G401 (cell line): ENCODE measurements around the gene OBSCN. TPM values are rescaled to one million over a fixed set of nuclear protein-coding genes. Genes with fewer than 3 reads are reported as not detected.

Experiments
- DNase-seq: peaks from one replicate; pipeline ENCODE4 v3.0.0-alpha.2; 2015; ENCODE audit warnings: low spot score
- in situ Hi-C: cut with HindIII; loops from 2 replicates; pipeline ENCODE4 v1.10.0; 2016; ENCODE audit warnings: low sequenced_read_pairs, mixed read lengths
- total RNA-seq: library from RNA; depleted of rRNA; stranded (reverse); fragments of >200 nt; shearing (Covaris generic); gene quantifications from 2 replicates; pipeline ENCODE4 v1.2.3, GENCODE V29; 2014

Gene OBSCN
- total RNA-seq, 1 experiment from 2014 or later: 7.3 TPM

DNA sequence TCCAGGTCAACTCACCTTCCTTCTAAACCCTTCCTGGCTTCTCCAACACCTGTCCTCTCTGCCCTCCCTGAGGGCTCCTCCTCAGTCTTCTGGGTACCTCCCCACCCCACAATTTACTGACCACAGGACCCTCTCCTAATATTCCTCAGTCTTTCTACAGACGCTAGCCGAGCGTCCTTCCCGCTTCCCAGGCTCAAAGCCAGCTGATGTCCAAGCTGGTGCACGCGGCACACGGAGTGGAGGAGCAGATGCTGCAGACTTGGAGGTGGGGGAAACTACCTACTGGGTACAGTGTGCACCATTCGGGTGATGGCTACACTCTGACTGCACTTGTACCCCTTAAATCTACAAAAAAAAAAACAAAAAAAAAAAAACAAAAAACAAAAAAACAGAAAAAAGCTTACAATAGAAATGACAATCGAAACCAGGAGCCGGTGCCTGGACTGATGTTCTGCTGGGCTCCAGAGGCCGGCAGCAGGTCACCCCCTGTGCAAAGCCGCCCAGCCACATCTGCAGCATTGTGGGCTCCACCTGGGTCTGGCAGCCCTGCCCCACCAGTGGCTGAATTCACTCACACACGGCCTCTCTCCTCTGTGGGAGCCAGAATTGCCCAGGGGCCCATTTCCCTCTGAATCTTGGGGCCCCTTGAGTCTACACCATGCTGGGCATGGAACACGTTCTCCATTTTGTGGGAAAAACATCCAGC is 191.8 kb downstream of the OBSCN start:
- in situ Hi-C loops: no loop called here
- no peak for DNase-seq

- no peak for DNase-seq
- in situ Hi-C loops: no loop called here
Observed at GRCh38 chr1:228400237-228400651, 192.4 kb downstream of the OBSCN start.

DNA sequence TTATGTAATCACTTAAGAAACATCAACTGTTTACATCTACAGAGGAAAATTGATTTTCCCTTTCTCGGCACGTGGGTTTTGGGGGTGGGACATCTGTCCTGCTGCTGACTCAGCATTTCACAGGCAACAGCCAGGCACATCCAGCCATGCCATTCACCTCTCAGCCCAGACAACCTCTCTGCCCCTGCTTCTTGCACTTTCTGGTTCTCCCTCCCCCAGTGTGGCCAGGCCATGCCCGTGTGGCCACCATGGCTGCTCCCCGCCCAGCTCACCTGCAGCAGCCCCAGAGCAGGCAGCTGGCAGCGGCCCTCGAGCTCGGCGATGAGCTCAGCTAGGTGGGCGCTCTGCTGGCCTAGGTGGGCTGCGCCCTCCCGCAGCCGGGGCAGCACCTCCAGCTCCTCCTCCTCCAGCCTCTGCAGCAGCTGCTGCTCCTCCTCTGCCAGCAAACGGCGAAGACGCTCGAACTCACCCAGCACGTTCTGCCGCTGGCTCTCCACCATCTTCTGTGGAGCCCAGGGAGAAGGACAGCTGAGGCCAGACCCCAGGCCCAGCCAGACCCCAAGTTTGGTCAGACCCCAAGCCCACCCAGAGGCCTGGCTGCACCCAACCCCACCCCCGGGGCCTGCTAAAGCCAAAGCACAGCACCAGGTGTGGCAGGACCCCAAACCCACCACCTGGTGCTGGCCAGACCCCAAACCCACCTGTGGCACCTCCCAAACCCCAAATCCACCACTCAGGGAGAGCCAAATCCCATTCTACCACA is 193.0 kb downstream of the OBSCN start:
- in situ Hi-C loops: no loop called here

GRCh38 chr1:228401782-228402640 is 194.2 kb downstream of the OBSCN start:
- no peak for DNase-seq
- in situ Hi-C loops: no loop called here

More for the DNA sequence above, 193.0 kb downstream of the OBSCN start:
- no peak for DNase-seq

GRCh38 chr1:228402641-228403025 is 194.8 kb downstream of the OBSCN start:
- DNase-seq: no peak
- in situ Hi-C loops: no loop called here

GRCh38 chr1:228403231-228403631 is 195.4 kb downstream of the OBSCN start:
- in situ Hi-C loops: no loop called here
- DNase-seq: no peak

GRCh38 chr1:228404107-228404720 is 196.4 kb downstream of the OBSCN start:
- in situ Hi-C loops: no loop called here
- no peak for DNase-seq

DNA sequence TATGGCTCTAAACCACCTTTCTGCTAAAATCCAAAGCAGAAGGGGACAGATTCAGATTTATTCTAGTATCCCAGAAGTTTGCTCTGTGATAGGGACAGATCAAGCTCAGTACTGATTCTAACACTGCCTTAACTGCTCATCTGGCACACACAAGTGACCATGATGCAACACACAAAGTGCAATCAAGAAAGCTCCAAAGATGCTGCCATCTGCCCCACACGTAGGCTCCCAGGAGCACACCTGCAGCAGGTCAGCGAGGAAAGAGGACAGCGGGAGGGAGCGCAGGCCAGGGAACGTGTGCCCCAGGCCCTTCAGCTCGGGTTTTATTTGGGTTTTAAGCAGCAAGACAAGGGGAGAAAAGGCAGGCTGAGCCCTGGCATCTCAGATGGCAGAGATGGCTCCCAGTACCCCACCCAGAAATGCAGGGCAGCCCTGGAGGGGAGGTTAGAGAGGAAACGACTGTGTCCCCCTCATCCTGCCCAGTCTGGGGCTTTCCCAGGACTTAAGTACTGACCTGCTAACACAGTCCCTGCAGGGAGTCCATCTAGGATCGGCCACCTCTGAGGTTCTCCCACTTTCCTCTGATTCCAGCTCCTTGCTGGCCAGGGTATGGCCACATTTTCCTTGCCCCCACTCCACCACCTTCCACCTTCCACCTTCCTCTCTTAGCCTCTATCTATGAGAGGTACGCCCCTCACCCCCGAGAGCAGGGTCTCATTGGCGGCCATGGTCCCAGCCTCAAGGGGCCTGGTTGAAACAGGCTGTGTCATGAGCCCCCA is 197.5 kb downstream of the OBSCN start:
- in situ Hi-C loops: no loop called here
- no peak for DNase-seq

GRCh38 chr1:228405979-228406228 is 198.1 kb downstream of the OBSCN start:
- DNase-seq: no peak
- in situ Hi-C loops: no loop called here

GRCh38 chr1:228407106-228408040 is 199.5 kb downstream of the OBSCN start:
- no peak for DNase-seq
- in situ Hi-C loops: no loop called here

GRCh38 chr1:228408041-228408868 is 200.4 kb downstream of the OBSCN start:
- in situ Hi-C loops: no loop called here
- DNase-seq: peak; percentile 38

GRCh38 chr1:228408869-228409805 is 201.3 kb downstream of the OBSCN start:
- DNase-seq: no peak
- in situ Hi-C loops: no loop called here

GRCh38 chr1:228410015-228410414 is 202.2 kb downstream of the OBSCN start:
- DNase-seq: no peak
- in situ Hi-C loops: no loop called here

DNA sequence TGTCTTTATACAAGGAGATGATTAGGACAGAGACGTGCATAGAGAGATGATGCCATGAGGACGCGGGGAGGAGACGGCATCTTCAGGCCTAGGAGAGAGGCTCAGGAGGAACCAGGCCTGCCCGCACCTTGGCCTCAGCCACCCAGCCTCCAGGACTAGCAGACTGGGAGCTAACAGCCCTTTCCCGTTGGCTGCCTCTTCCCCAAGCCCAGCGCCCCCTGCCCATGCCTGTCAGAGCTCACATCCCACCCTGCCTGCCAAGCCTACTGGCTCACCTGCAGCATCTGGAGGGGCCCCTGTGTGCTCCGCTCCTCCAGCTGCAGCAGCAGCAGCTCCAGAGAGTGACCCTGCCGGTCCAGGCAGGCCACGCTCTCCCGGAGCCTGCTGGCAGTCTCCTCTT is 202.8 kb downstream of the OBSCN start:
- in situ Hi-C loops: no loop called here
- DNase-seq: no peak

GRCh38 chr1:228411121-228411520 is 203.3 kb downstream of the OBSCN start:
- no peak for DNase-seq
- in situ Hi-C loops: no loop called here
